Sigmoid colon (tissue), 7 donors: ENCODE measurements around the gene KIF13A. TPM values are rescaled to one million over a fixed set of nuclear protein-coding genes. Genes with fewer than 3 reads are reported as not detected.

Experiments used
- DNase-seq: peaks from one replicate; pipeline ENCODE4 v3.0.0-alpha.2; 2019
- H3K27ac ChIP-seq, 4 donors: fragments of 200-600 bp; sonication (generic); one replicate each; pipeline ENCODE4 v1.5.1; 2016 to 2019; ENCODE audit warnings: mild to moderate bottlenecking in 1 of 4
- H3K27me3 ChIP-seq, 3 donors: fragments of 200-600 bp; sonication (generic); one replicate each; pipeline ENCODE4 v1.5.1; 2019; ENCODE audit warnings: mild to moderate bottlenecking in 1 of 3
- H3K36me3 ChIP-seq, 4 donors: fragments of 200-600 bp; sonication (generic); one replicate each; pipeline ENCODE4 v1.5.1; 2016 to 2019
- H3K4me1 ChIP-seq, 4 donors: fragments of 200-600 bp; sonication (generic); one replicate each; pipeline ENCODE4 v1.5.1; 2017 to 2019
- H3K4me3 ChIP-seq, 4 donors: fragments of 200-600 bp; sonication (generic); one replicate each; pipeline ENCODE4 v1.5.1; 2017 to 2019; ENCODE audit warnings: mild to moderate bottlenecking in 2 of 4, moderate library complexity in 1 of 4
- H3K9me3 ChIP-seq, 4 donors: fragments of 200-600 bp in 3 of 4; sonication (generic) in 3 of 4; one replicate each; pipeline versions ENCODE4 v1.5.1 to v1.6.1; 2013 to 2019
- EP300 ChIP-seq, 4 donors: sonication (generic); formaldehyde crosslinking; IDR thresholded peaks; one replicate each; pipeline ENCODE4 v1.6.1; 2017; ENCODE audit warnings: antibody characterized with exemption in 4 of 4
- POLR2A ChIP-seq, 2 donors: fragments of 450-650 bp; IDR thresholded peaks; one replicate each; pipeline ENCODE4 v1.6.1; 2016; ENCODE audit warnings: antibody characterized with exemption in 2 of 2, mild to moderate bottlenecking in 2 of 2, moderate library complexity in 2 of 2
- POLR2AphosphoS5 ChIP-seq, 4 donors: sonication (generic); formaldehyde crosslinking; IDR thresholded peaks; one replicate each; pipeline ENCODE4 v1.6.1; 2017; ENCODE audit warnings: antibody characterized with exemption in 4 of 4
- WGBS, 2 donors: extraction: QIAGEN DNeasy Blood & Tissue Kit; methylation state at CpG; one replicate each; pipeline ENCODE4 v1.1.7; 2013; 5-methylcytosine and 5-hydroxymethylcytosine counted together
- intact Hi-C: fragments of 100-400 bp; cut with DNase I; formaldehyde crosslinking; loops from one replicate; pipeline ENCODE4 v1.15.1; 2023
- polyA plus RNA-seq, 3 donors: library from polyadenylated mRNA; stranded (reverse); fragments of 200-250 nt; gene quantifications; one replicate each; pipeline ENCODE4 v1.2.3, GENCODE V29; 2013
- total RNA-seq, 4 donors: library from RNA; depleted of rRNA; stranded (reverse); fragments of >200 nt; gene quantifications; one replicate each; pipeline ENCODE4 v1.1.0, GENCODE V29; 2016
- TF ChIP-seq, protein P1 (sequence below), 4 experiments: fragments of 450-650 bp in 3 of 4; fragments of 200-600 bp in 1 of 4; IDR thresholded peaks; one replicate each; pipeline ENCODE4 v1.5.1; 2016 to 2019; ENCODE audit warnings: antibody characterized with exemption in 4 of 4, mild to moderate bottlenecking in 3 of 4, moderate library complexity in 2 of 4
- donor health status: healthy with polysubstance abuse.
- donor health status: Bipolar disorder and iron deficiency.
- donor health status: healthy.

Gene KIF13A
- total and polyA plus RNA-seq, 7 donors = 18.5 to 73.8 (median 55.3) TPM

DNA sequence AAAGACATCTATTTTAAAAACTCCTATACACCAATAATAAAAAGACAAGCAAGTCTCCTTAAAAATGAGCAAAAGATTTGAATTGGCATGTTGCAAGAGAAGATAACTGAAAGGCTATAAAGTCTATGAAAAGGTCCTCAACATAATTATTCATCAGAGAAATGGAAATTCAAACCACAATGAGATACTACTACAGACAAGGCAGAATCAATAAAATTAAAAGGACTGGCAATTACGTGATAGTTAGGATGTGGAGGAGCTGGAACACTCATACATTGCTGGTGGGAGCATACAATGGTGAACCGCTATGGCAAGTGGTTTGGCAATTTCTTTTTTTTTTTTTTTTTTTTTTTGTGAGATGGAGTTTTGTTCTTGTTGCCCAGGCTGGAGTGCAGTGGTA lies 43.8 kb upstream of the KIF13A start:
- Histone ChIP-seq H3K27ac (no peak overlapping the region), H3K36me3 (no peaks in the 10 kb centered on the region), H3K4me3 (no peak overlapping the region), H3K9me3 (no peaks in the 10 kb centered on the region), H3K4me1 (no peaks in the 10 kb centered on the region), H3K27me3 (no peaks in the 10 kb centered on the region)
- no peak for TF ChIP-seq POLR2AphosphoS5 (IDR thresholded peaks at IDR 0.05)
- TF ChIP-seq EP300 (IDR thresholded peaks at IDR 0.05) = no peak
- no peak for TF ChIP-seq POLR2A (IDR thresholded peaks at IDR 0.05)
- TF ChIP-seq, protein P1, sequence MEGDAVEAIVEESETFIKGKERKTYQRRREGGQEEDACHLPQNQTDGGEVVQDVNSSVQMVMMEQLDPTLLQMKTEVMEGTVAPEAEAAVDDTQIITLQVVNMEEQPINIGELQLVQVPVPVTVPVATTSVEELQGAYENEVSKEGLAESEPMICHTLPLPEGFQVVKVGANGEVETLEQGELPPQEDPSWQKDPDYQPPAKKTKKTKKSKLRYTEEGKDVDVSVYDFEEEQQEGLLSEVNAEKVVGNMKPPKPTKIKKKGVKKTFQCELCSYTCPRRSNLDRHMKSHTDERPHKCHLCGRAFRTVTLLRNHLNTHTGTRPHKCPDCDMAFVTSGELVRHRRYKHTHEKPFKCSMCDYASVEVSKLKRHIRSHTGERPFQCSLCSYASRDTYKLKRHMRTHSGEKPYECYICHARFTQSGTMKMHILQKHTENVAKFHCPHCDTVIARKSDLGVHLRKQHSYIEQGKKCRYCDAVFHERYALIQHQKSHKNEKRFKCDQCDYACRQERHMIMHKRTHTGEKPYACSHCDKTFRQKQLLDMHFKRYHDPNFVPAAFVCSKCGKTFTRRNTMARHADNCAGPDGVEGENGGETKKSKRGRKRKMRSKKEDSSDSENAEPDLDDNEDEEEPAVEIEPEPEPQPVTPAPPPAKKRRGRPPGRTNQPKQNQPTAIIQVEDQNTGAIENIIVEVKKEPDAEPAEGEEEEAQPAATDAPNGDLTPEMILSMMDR (IDR thresholded peaks at IDR 0.05) = no peak
- WGBS, 2 donors = 91 to 92% methylated on average over 2 of the region's 2 CpGs
- intact Hi-C loops = no loop called here
- DNase-seq = no peak

DNA sequence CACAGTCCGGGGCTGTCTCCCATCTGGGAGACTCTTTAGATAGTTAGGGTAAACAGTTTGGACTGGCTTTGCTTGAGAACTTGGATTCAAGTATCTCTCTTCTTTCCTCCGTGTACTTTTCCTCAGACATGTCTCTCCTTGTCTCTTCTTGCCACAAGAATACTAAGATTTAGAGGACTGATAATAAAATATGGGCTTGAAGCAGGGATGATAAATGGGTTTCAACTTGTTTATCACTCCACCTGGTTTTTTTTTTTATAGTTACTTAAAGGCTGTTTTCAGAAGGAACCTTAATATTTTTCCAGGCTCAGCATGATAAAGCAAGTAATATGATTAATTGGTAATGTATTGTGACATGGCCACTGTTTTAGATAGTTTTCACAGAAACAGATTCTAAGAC lies 40.9 kb upstream of the KIF13A start:
- no peak for TF ChIP-seq POLR2A (IDR thresholded peaks at IDR 0.05)
- TF ChIP-seq, protein P1 (IDR thresholded peaks at IDR 0.05) = no peak
- no peak for TF ChIP-seq POLR2AphosphoS5 (IDR thresholded peaks at IDR 0.05)
- no peak for TF ChIP-seq EP300 (IDR thresholded peaks at IDR 0.05)
- Histone ChIP-seq H3K4me1 (no peaks in the 10 kb centered on the region), H3K9me3 (no peaks in the 10 kb centered on the region), H3K36me3 (no peaks in the 10 kb centered on the region), H3K4me3 (no peak overlapping the region), H3K27me3 (no peaks in the 10 kb centered on the region), H3K27ac (no peak overlapping the region)
- no peak for DNase-seq
- intact Hi-C loops = no loop called here
- 52 to 90% methylated on average over 2 of the region's 2 CpGs for WGBS, 2 donors

DNA sequence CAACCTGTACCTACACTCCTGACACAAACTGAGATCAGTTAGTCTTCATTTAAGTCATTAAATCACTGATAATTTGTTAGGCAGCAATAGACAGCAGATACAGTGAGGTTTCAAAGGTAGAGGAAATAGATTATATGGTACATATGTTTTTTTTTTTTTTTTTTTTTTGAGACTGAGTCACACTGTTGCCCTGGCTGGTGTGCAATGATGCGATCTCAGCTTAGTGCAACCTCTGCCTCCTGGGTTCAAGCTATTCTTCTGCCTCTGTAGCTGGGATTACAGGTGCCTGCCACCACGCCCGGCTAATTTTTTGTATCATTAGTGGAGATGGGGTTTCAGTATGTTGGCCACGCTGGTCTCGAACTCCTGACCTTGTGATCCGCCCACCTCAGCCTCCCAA lies 38.2 kb upstream of the KIF13A start:
- no peak overlapping the region for H3K4me3 ChIP-seq
- DNase-seq = no peak
- TF ChIP-seq, protein P1 (IDR thresholded peaks at IDR 0.05) = no peak
- TF ChIP-seq POLR2AphosphoS5 (IDR thresholded peaks at IDR 0.05) = no peak
- intact Hi-C loops = no loop called here
- H3K27ac ChIP-seq = no peak overlapping the region
- peaks cover 0 to 16% (median 5%) of the 10 kb centered on the region in 4 donors for H3K4me1 ChIP-seq
- H3K9me3 ChIP-seq = no peaks in the 10 kb centered on the region
- H3K36me3 ChIP-seq = no peaks in the 10 kb centered on the region
- WGBS, 2 donors = 93 to 97% methylated on average over 6 of the region's 6 CpGs
- no peaks in the 10 kb centered on the region for H3K27me3 ChIP-seq

DNA sequence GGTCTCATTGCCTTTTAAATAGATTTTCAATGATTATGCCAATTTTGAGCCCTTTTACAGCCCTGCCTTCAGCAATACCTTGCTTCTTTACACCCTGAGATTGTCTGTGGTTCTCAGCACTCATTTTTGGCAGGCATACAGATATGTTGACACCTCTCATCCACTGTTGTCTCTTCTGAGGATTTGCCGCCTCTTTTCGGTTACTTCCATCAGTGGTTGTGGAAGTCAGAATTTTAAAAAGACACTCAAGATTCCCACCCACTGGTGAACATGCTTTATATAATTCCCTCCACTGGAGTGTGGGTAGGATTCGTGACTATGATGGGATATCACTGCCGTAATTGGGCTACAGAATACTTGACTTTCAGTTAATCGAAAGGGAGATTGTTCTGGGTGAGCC lies 37.4 kb upstream of the KIF13A start:
- TF ChIP-seq EP300 (IDR thresholded peaks at IDR 0.05) (no peak), POLR2A (IDR thresholded peaks at IDR 0.05) (no peak), POLR2AphosphoS5 (IDR thresholded peaks at IDR 0.05) (no peak)
- TF ChIP-seq, protein P1 (IDR thresholded peaks at IDR 0.05) = no peak
- Histone ChIP-seq H3K27ac (no peak overlapping the region), H3K9me3 (no peaks in the 10 kb centered on the region), H3K27me3 (no peaks in the 10 kb centered on the region), H3K4me1 (peaks cover 0 to 16% (median 5%) of the 10 kb centered on the region in 4 donors), H3K36me3 (no peaks in the 10 kb centered on the region), H3K4me3 (no peak overlapping the region)
- no peak for DNase-seq
- 95 to 97% methylated on average over 5 of the region's 5 CpGs for WGBS, 2 donors
- intact Hi-C loops = no loop called here

DNA sequence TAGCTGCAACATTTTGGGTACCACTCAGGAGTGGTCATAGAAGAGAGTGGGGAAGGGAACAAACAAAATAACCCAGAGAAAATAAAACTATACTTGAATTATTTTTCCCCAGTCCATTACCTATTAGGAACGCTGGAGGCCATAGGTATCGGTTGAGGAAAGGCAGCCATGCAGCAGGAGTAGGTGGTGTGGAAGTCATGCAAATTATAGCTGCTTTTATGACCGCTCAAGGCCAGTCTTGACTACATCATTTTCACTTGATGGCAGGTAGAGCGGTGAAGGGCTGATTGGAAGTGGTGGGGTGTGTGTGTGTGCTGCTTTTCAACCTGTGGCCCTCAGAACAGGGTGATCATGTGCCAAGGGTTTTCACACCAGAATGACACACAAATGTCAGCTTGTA lies 36.5 kb upstream of the KIF13A start:
- peaks cover 0 to 16% (median 5%) of the 10 kb centered on the region in 4 donors for H3K4me1 ChIP-seq
- DNase-seq = no peak
- H3K4me3 ChIP-seq = no peak overlapping the region
- no peak overlapping the region for H3K27ac ChIP-seq
- WGBS, 2 donors = 94 to 96% methylated on average over 4 of the region's 4 CpGs
- no peaks in the 10 kb centered on the region for H3K36me3 ChIP-seq
- intact Hi-C loops = no loop called here
- H3K27me3 ChIP-seq = no peaks in the 10 kb centered on the region
- H3K9me3 ChIP-seq = no peaks in the 10 kb centered on the region
- TF ChIP-seq EP300 (IDR thresholded peaks at IDR 0.05) = no peak
- no peak for TF ChIP-seq POLR2AphosphoS5 (IDR thresholded peaks at IDR 0.05)
- TF ChIP-seq, protein P1 (IDR thresholded peaks at IDR 0.05) = no peak
- TF ChIP-seq POLR2A (IDR thresholded peaks at IDR 0.05) = no peak
